Activated T-helper 1 cell treated with anti-CD3 and anti-CD28 coated beads, Interleukin-2, amount 50 U/mL, for 16 hours (primary cell): ENCODE results near the gene EXOC8.
A peak's percentile ranks its signal among the peaks of the same experiment; 100 is the strongest.
"Not testable (repeated sequence)": the region's sequence is repeated elsewhere in the genome, so short reads cannot be mapped to it uniquely, and the experiment has no call there.

Source experiments
- DNase-seq, 2 donors: peaks; one replicate each; pipeline ENCODE4 v3.0.0-alpha.2; 2020; ENCODE audit warnings: low read depth in 1 of 2, low spot score in 1 of 2

EXOC8 gene

GRCh38 chr1:231353086-231353485, 15.4 kb upstream of the EXOC8 start:
- no peak for DNase-seq

GRCh38 chr1:231351816-231352215, 14.2 kb upstream of the EXOC8 start:
- no peak for DNase-seq

- DNase-seq: not testable (repeated sequence)
Observed at GRCh38 chr1:231348856-231349255, 11.2 kb upstream of the EXOC8 start.

- DNase-seq: no peak
Observed at GRCh38 chr1:231348442-231348841, 10.8 kb upstream of the EXOC8 start.

GRCh38 chr1:231347961-231348360, 10.3 kb upstream of the EXOC8 start:
- DNase-seq: no peak

GRCh38 chr1:231340328-231341013, 2.8 kb upstream of the EXOC8 start:
- DNase-seq: no peak

- no peak for DNase-seq
Observed at GRCh38 chr1:231338270-231339128, 847 bp upstream of the EXOC8 start, which contains the start of gene SPRTN. SPRTN (plus strand) TSS chr1:231338293; CDS start chr1:231338384, 91 bp downstream.

GRCh38 chr1:231337043-231337471, 595 bp downstream of the EXOC8 start:
- peak in 1 of 2 donors; percentile 34 for DNase-seq

- DNase-seq: no peak
Observed at GRCh38 chr1:231335663-231336602, 1.7 kb downstream of the EXOC8 start.

GRCh38 chr1:231334952-231335351, 2.7 kb downstream of the EXOC8 start:
- no peak for DNase-seq

GRCh38 chr1:231334079-231334666, 3.5 kb downstream of the EXOC8 start:
- no peak for DNase-seq

GRCh38 chr1:231332761-231333160, 4.9 kb downstream of the EXOC8 start:
- no peak for DNase-seq

- DNase-seq: no peak
Observed at GRCh38 chr1:231329483-231329882, 8.2 kb downstream of the EXOC8 start.

GRCh38 chr1:231327617-231328016, 10.0 kb downstream of the EXOC8 start:
- no peak for DNase-seq

GRCh38 chr1:231326248-231326647, 11.4 kb downstream of the EXOC8 start:
- DNase-seq: no peak

- DNase-seq: no peak
Observed at GRCh38 chr1:231324660-231325059, 13.0 kb downstream of the EXOC8 start.

- DNase-seq: no peak
Observed at GRCh38 chr1:231322880-231323530, 14.6 kb downstream of the EXOC8 start.

- no peak for DNase-seq
Observed at GRCh38 chr1:231319080-231319479, 18.6 kb downstream of the EXOC8 start.

- no peak for DNase-seq
Observed at GRCh38 chr1:231318568-231318967, 19.1 kb downstream of the EXOC8 start.

GRCh38 chr1:231318015-231318355, 19.7 kb downstream of the EXOC8 start:
- DNase-seq: no peak
